LNCaP clone FGC (cell line): ENCODE results near the gene DMXL2.
"Not testable (repeated sequence)": the region's sequence is repeated elsewhere in the genome, so short reads cannot be mapped to it uniquely, and the experiment has no call there.

Experiments used
- DNase-seq: peaks from one replicate; pipeline ENCODE4 v3.0.0-alpha.2; 2011; ENCODE audit warnings: low read depth
- H3K4me3 ChIP-seq: 2 replicates; pipeline ENCODE4 v1.5.1; 2011; ENCODE audit warnings: mild to moderate bottlenecking, low read depth, low read length, control low read depth
- TF ChIP-seq, protein P1 (sequence below): IDR thresholded peaks from 2 replicates; pipeline ENCODE4 v1.5.1; 2012; ENCODE audit warnings: mild to moderate bottlenecking; ENCODE audit not compliant: control insufficient read depth, insufficient read depth; ENCODE audit errors: extremely low read depth

Gene DMXL2

DNA sequence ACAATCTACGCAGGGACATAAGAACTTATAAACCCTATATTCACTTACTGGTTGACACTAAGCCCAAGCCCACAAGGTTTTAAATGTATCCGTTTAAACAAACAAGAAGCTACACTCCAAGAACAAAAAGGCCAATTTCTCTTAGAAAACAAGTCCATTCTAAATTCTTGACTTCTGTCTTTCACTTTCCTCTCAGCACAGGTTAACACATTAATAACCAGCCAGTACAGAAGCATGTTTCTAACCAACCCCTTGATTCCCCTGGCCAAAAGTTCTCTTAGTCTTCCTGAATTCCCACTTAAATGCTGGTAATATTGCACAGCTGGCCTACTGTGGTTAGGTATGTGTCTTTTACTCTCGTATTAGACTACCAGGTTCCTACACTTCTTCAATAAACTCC, 4.7 kb downstream of the DMXL2 start:
- DNase-seq, result no peak
- TF ChIP-seq, protein P1, sequence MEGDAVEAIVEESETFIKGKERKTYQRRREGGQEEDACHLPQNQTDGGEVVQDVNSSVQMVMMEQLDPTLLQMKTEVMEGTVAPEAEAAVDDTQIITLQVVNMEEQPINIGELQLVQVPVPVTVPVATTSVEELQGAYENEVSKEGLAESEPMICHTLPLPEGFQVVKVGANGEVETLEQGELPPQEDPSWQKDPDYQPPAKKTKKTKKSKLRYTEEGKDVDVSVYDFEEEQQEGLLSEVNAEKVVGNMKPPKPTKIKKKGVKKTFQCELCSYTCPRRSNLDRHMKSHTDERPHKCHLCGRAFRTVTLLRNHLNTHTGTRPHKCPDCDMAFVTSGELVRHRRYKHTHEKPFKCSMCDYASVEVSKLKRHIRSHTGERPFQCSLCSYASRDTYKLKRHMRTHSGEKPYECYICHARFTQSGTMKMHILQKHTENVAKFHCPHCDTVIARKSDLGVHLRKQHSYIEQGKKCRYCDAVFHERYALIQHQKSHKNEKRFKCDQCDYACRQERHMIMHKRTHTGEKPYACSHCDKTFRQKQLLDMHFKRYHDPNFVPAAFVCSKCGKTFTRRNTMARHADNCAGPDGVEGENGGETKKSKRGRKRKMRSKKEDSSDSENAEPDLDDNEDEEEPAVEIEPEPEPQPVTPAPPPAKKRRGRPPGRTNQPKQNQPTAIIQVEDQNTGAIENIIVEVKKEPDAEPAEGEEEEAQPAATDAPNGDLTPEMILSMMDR, result no peak
- no peak overlapping the region for H3K4me3 ChIP-seq

GRCh38 chr15:51613951-51614350, 8.6 kb downstream of the DMXL2 start:
- no peak for DNase-seq
- TF ChIP-seq, protein P1, result no peak
- no peak overlapping the region for H3K4me3 ChIP-seq

- not testable (repeated sequence) for H3K4me3 ChIP-seq, DNase-seq
These were observed 9.9 kb downstream of the DMXL2 start for GRCh38 chr15:51612669-51613068.

GRCh38 chr15:51603462-51603948, 19.1 kb downstream of the DMXL2 start:
- not testable (repeated sequence) for H3K4me3 ChIP-seq, DNase-seq

DNA sequence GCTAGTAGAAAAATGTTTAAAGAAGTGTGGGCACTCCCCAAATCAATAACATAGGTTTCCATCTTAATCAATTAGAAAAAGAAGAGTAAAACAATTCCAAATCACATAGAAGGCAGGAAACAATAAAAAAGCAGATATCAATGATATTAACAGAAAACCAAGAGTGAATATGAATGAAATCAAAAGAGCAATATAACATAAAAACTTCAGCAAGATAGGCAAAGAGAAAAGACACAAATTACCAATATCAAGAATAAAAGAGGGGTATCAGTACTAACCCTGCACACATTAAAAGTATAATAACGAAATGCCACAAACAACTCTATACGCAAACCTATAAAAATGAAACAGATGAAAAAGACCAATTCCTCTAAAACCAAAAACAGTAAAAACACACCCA, 19.6 kb downstream of the DMXL2 start:
- no peak overlapping the region for H3K4me3 ChIP-seq
- TF ChIP-seq, protein P1, result no peak
- no peak for DNase-seq

DNA sequence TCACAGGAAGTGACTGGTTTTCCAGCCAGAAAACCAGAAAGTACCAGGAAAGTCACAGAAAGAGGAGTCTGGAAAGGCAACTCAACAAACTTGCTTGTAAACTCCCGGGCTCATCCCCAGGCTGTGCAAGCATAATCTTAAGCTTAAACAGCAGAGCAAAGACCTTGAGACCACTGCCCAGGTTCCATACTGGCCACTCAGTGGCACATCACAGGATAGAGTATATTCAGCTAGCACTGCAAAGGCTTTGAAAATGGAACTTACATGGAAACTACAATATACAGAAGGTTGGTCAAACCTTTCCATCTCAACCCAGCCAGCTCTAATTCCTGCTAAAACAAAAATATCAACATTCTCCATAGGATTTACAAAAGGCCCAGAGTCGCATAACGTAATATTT, 20.1 kb downstream of the DMXL2 start:
- TF ChIP-seq, protein P1, result no peak
- no peak overlapping the region for H3K4me3 ChIP-seq
- no peak for DNase-seq

DNA sequence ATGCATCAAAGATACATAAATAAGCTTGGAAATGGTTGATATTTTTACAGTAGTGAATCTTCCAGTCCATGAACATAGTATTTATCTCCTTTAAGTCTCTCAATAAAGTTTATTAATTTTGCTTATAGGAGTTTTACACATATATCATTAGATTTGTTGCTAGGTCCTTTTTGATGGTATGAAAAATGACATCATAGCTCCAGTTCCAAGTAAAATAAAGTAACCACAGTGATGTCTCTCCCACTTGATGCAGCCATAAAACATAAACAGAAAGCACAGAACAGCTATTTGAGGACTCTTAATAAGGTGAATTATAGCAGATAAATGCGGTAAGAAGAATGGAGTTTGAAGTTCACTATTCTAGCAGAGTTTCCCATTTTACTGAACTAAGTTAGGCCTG, 20.8 kb downstream of the DMXL2 start:
- no peak overlapping the region for H3K4me3 ChIP-seq
- TF ChIP-seq, protein P1, result no peak
- no peak for DNase-seq

GRCh38 chr15:51600114-51600513, 22.5 kb downstream of the DMXL2 start:
- DNase-seq, result no peak
- TF ChIP-seq, protein P1, result no peak
- no peak overlapping the region for H3K4me3 ChIP-seq
